SH-SY5Y (cell line): ENCODE results near the gene EBF3.

ENCODE experiments used
- GATA2 ChIP-seq: IDR thresholded peaks from 2 replicates; pipeline ENCODE4 v1.6.1; 2011; ENCODE audit warnings: mild to moderate bottlenecking, low read depth, low read length
- GATA3 ChIP-seq: IDR thresholded peaks from 2 replicates; pipeline ENCODE4 v1.6.1; 2011; ENCODE audit warnings: low read depth, mild to moderate bottlenecking, low read length, moderate library complexity

DNA sequence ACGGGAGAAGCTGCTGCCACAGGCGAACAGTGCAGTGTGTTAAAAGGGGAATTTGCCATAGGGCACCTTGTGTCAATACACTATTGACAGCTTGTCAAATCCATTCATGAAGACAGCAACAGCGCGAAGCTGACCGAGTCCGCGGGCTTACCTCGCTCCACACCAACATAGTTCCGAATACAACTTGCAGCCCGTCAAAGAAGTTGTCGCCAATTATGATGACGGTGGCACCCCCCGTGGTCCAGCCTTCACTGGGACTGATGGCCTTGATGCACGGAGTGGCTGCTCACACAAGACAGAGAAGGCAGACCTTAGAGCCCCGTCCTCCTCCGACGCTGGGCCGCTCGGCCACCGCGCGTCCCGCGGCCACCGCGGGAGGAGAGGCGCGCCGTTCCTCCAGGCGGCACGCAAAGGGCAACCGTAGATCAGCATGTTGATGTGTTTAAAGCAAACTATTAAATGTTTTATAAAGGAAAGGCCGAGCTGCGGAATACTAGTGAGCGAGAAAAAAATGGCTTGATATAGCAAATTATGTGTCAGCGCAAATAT, 96.4 kb downstream of the EBF3 start:
- TF ChIP-seq GATA3 (no peak), GATA2 (no peak)
